ENCODE results near the gene ITGA2.

The ITGA2 gene

DNA sequence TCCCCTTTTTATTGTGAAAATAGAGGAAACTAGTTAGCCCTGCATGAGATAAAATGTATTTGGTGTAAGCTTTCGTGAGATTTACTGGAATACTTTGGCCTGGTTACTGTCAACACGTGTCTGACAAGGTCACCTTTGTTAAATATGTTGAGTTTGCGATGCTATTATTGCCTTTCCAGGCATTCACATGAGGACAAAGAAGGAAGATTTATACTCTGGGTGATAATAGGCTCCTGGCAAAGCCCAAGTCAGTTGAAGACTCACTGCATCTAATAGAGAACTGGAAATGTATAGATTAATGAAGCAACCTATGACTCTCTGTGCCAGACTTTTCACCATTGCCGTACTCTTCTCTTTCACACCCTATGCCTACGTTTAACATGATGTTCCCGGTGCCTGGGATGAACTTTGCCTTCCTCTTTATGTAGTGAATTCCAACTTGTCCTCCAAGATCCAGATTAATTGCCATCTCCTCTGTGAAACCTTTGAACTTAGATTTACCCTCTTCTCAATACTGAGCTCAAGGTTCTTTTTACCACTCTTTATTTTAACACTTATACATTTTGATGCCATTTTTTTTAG lies 33.9 kb downstream of the ITGA2 start:
- DNase-seq = no peak

DNA sequence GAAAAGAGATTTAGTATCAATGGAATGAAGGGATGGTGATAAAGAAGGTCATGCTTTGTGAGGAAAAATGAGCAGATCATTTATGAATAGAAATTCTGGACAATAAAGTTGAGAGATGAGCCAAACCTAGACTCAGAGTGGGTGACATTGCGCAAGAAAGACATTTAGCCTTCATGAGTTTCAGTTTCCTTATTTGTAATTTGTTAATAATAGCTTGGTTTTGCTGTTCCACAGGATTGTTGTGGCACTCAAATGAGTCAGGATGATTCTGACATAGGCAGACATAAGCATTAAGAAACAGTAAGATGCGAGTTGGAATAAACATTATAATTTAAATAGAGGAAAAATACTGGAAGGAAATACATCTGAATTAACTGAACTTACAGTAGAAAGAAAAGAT lies 34.8 kb downstream of the ITGA2 start:
- peak; percentile 61 to 91 (median 80) for DNase-seq

DNA sequence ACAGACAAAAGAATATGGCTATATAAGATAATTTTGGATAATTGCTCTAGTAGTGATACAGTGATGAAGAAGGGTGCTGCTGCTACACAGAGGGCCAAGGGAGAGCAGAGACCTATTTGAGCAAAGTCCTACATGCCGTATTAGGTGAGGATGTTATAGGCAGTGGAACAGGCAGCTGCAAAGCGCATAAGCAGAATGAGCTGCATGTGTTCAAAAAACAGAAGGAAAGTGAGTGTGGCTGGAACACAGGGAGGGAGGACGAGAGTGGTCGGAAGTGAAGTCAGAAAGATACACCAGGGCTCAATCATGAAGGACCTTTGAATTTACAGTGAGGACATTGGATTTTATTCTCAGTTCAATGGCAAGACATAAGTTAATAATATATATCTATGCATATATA lies 35.4 kb downstream of the ITGA2 start:
- DNase-seq = no peak

DNA sequence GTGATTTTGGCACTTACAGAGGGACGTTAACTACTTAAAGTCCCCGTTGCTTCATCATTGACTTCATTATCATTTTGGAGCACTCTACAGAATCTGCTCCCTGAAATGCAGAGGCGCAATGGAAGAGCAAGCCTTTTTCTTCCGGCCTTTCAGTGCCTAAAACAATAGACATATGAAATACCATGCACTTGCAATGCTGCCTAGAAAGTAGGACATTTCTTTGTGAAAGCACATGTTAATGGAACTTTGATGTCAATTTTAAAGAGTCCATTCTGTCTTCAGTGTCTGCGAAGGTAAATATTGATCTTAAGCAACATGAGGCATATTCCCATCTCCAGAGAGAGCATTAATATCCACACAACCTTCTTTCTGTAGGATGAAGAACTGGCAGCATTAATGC lies 36.3 kb downstream of the ITGA2 start:
- DNase-seq = no peak

DNA sequence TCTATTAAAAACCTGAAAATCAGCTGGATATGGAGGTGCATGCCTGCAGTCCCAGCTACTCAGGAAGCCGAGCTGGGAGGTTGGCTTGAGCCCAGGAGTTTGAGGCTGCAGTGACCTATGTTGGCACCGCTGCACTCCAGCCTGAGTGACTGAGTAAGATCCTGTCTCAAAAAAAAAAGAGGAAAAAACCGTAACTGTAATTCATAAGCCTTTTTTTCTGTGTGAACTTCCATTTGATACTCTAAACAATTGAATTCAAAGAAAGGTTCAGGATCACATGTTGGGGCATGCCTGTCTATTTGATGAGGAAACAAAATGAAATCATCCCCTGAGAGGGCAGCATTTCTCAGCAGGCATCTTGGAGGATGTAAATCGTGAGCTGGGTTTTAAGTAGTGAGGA lies 38.8 kb downstream of the ITGA2 start:
- peak; percentile 23 to 58 (median 40) for DNase-seq

DNA sequence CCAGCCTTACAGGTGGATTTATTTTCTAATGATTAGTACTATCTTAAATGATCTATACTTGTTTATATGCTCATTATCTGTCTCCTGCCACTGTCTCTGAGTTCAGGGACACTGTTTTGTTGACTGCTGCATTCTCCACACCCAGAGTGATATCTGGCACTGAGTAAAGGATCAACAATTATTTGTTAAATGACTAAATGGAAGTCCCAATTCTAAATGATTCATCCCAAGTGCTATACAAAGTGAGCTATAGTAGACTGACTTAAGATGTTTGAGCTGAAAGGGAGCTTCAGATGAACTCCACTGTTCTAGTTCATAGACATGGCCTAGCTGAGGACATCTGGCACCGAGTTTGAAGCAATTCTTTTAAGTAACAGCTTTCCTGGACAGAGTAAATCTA lies 40.5 kb downstream of the ITGA2 start:
- no peak for DNase-seq

DNA sequence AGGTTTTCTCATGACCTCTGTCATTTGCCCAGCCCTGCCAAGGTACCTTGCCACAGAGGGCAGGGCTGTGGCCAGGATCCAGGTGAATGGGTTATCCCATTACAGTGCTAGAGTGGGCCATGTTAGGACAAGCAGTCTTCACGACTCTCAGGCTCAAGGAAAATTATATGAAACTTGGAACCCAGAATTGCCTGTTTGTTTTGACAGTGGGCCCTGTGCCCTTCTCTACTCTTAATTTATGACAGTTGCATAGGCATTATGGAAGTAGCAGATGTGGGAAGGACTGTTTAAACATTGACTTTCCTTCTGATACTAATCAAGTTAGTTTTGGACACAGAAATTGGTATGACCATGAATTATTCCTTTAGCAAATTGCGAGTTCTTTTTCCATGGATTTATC lies 41.7 kb downstream of the ITGA2 start:
- DNase-seq = no peak

DNA sequence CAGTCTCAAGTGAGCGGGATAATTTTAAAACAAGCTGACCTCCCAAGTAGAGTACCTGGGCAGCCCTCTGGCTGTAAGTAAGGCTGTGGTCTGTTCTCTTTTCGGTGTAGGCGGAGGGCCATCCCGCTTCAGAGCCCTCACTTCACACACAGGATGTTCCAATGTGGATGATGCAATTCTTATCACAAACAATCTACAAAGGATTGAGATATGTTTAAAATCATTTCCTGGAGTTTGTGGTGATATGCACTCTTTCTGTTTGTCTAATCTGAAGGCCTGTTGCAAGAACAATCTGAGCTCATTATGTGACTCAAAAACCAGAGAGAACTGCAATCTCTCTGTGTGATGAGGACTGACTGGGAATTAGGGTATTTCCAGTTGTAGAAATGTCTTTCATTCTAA lies 42.5 kb downstream of the ITGA2 start:
- DNase-seq = peak in 2 of 4 experiments; percentile 20 to 58

DNA sequence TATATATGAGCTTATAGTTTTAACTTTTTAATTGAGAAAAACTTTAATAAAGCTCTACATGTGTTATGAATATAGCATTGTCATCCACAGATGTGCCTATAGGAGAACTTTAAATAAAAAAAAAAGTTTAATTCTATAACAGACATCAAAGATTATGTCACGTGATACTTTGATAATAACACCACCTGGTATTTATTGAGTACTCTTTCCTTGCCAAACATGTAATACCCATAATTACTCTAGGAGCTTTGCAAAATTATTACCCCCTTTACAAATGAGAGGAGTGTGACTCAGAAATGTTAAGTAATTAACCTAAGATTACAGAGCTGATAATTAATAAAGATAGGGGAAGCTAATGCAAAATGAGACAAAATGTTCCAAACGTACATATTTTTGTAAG lies 43.0 kb downstream of the ITGA2 start:
- no peak for DNase-seq

DNA sequence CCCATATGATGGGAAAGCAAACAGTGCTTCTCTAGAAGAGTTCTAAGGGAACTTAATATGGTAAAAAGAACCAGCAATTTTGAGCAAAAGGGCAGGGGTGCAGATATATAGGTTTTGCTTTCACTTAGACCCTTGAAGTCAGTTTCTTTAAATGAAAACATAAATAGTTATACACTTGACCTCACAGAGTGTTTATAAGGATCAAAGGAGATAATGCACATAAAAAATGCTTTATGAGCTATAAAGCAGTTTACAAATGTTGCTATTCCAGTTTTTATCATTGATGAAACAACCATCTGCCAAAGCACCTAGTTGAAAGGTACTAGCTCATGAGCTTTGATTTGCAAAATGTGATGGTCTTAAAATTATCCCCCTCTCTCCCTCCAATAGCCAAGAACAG lies 45.7 kb downstream of the ITGA2 start:
- DNase-seq = no peak

DNA sequence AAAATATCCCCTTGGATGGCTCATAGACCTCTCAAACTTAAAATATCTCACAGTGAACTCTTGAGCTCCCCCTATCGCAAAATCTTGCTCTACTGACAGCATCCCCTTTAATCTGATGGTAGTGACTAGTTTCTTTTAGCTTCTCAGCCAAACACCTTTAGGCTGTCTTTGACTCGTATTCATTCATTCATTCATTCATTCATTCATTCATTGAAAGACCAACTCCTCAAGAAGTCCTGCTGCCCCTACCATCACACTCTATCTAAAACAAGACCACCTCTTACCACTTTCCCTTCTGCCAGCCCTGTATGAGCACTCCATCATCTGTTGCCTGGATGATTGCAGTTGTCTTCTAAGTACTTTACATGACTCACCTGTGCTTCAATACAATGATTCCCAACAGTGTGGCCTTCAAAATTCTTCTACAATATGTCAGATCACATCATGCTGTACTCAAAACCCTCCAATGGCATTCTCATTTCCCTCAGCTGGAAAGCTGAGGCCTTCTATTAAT lies 46.8 kb downstream of the ITGA2 start:
- peak; percentile 12 to 37 (median 19) for DNase-seq

DNA sequence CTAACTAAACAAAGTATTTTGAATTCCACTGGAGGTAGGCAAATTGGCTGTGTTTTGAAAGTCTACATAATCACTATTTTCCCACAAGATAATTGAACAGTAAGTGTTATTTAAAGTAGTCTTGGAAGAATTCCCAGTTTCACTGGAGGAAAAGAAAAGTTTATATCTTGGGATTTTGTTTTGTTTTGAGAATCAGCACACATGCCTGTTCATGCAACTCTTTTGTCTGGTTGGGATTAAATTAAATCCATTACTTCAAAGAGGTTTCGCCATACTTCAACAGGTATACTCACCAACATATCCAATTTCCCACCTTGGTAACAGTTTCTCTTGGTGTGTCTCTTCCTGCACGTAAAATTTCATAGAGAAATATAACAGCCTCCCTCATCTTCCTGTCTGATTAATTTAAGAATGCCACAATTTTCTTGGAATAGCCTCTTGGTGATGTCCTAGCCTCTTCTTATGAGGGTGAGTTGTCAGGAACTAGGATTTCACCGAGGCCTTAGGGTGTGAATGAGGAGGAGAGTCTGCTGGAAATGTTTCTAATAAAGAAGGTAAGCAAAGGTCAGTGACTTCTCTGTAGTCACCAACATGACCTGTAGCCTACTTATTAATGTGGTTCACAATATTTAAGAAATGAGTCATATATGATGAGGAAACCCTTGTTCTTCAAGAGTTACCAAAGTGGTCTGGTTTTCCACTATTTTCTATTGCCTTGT lies 48.1 kb downstream of the ITGA2 start:
- DNase-seq = peak in 2 of 4 experiments; percentile 32 to 43

DNA sequence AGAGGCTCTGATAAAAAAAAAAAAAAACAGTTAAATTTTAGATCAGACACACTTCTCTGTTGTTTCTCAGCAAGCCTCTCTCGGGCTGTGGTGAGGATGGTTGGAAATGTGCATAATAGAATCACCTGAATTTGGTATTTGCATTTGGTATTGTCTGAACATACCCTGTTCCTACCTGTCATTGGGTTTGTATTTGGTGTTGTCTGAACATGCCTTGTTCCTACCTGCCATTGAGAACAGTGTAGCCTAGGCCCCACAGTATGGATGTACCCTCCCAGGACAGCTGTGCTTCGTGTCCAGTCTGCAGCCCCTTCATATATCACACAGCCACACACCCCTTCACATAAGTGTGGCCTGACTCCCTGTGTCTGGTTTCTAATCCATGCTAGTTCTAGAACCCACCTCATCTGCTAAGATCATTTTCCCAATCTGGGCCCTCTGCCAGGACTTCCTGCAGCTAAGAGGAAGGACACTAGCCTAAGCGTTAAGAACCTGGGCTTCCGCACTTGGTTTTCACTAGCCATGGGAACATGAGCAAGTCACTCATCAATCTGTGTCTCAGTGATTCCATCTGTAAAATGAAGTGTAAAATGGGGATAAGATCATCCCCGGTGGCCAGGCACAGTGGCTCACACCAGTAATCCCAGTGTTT lies 49.2 kb downstream of the ITGA2 start:
- DNase-seq = peak in 2 of 4 experiments; percentile 20 to 23

DNA sequence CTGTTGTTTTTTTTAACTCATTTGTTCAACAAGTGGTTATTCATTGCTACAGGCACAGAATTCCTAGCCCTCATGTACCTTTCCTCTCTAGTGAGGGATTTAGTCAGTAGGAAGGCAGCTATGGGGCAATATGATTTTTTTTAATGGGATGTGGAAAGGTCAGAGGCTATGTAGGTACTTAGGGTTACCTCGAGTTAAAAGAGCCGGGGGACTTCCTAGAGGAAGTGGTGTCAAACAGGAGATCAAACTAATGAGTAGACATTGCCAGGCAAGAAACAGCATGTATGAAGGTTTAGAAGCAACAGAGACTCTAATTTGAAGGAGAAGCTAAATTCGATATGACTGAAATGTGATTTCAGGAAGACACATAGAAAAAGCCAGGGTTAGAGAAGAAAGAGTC lies 50.7 kb downstream of the ITGA2 start:
- DNase-seq = no peak

DNA sequence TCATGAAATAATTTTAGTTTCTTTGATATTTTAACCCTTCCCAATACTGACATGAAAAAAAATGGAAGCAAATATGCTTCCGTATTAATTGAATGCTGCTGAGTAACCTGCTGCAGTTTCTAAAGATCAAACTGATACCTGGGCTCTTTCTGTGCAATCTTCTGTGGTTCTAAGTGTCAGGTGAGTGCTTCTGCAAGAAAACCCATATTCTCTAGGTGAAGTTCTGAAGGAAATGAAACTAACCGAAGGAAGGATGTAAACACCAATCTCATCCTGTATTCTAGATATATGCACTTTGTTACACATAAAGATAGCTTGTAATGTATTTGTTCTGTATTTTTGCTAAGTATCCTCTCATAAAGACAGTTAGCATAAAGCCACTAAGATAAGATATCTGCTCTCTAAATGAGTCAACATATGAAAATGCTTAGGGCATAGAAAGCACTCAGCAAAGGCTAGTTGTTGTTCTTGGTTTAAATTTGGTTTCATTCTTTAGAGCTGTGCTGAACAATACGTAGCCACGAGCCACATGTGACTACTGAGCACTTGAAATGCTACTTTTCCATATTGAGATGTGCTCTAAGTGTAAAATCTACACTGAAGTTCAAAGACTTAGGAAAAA lies 52.0 kb downstream of the ITGA2 start:
- no peak for DNase-seq

DNA sequence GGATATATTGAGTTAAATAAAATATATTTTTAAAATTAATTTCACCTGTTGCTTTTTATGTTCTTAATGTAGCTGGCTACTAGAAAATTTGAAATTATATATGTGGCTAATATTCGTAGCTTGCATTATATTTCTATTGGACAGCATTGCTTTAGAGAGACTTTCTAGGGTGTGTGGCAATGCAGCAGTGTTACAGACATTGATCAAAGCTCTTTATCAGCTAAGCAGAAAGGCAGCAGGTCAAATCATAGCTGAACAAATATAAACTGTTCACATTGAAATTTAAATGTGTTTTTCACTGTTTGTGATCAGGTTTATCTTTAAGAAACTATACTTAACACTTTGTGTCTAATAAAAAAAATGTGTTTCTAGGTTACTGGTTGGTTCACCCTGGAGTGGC lies 52.6 kb downstream of the ITGA2 start:
- DNase-seq = no peak

DNA sequence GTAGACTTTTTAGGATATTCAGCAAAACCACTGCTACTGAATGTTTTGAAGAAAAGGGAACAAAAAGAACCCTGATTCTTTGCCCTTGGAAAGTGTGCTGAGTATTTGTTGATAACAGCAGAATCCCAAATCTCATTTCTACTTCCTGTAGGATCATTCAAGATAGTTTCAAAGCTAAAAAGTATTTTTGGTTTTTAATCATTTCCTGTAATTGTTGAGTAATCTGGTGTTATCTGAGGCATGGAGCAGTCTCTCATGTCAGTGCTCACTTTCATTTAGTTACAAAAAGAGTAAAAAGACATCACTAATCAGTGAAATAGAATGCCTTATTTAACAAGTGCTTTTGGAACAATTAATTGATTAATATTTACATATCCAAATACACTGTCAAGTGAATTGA lies 56.1 kb downstream of the ITGA2 start:
- DNase-seq = peak in 1 of 4 experiments; percentile 21

DNA sequence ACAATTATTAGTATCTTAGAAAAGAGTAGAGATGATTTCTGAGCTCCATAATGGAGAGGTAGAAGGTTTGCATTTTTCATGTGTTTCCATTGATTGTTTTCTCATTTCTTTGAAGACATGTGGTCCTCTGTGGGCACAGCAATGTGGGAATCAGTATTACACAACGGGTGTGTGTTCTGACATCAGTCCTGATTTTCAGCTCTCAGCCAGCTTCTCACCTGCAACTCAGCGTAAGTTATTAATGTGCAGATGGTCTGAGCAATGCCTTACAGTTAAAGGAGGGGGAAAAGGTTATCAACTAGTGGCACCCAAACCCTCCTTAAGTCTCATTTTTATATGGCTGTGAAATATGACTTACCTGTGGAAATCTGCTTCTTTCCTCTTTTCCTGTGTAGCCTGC lies 59.1 kb downstream of the ITGA2 start:
- no peak for DNase-seq

DNA sequence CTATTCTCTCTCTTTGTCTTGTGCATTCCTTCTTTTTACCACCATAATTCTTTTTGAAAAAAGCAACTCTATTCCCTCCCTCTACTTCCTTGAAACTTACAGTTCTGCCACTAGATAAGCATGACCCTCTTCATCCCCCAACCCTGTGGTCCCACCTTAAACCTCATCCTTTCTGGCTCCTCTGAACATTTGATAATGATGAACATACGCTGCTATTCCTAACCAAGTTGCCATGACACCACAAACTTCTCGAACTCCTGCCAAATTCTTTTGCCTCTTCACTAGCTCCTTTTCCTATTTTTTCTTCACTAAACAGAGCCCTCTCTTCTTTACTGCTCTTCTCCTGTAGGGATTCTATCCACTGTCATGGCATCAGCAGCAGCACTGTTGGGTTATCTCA lies 63.3 kb downstream of the ITGA2 start:
- DNase-seq = no peak

DNA sequence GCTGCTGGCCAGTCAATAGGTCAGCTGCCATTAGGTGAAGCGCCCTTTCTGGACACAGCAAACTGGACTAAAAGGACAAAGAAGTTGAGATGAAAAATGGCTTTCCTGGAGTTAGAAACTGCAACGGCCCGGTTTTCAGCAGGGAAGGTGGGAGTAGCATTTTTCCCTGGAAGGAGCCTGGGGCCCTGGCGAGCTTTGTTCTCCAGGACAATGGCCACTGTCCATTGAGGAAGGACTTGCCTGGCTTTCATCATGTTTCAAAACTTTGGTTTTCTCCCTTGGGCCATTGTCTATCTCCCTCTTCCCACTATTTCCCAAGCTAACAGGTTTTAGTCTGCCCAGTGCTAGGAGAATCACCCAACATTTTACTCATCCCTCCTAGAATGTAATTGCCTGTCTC lies 64.2 kb downstream of the ITGA2 start:
- DNase-seq = no peak

DNA sequence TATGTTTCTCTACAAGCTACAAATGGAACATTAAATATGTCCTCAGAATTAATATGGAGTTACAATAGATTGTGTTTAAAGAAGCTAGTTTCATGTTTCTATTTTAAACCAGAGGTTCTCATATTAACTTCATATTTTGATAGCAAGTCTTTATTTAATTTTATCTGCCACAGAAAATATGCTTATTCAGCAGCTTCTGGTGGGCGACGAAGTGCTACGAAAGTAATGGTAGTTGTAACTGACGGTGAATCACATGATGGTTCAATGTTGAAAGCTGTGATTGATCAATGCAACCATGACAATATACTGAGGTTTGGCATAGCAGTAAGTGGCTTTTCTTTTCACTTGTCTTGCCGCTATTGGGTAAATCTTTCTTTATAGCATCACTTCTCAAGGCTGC lies 66.2 kb downstream of the ITGA2 start:
- DNase-seq = no peak

DNA sequence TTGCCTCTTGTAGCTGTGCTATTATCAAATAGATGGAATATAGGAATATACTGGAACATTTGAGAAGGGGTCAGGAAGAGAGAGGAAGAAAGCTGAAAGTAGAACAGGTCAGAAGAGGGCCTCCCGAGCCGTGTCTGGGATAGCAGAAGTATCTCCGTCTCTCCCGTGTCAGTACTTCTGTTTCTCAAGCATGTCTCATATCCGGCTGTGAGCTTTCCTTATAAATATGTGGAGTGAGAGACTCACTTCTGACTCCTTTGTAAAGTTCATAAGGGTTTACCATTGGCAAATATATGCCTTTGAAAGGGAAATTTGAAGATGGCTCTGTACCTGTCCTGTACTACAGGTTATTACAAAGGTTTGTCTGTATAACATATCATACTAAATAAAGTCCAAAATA lies 70.1 kb downstream of the ITGA2 start:
- peak in 3 of 4 experiments; percentile 7 to 18 (median 14) for DNase-seq

DNA sequence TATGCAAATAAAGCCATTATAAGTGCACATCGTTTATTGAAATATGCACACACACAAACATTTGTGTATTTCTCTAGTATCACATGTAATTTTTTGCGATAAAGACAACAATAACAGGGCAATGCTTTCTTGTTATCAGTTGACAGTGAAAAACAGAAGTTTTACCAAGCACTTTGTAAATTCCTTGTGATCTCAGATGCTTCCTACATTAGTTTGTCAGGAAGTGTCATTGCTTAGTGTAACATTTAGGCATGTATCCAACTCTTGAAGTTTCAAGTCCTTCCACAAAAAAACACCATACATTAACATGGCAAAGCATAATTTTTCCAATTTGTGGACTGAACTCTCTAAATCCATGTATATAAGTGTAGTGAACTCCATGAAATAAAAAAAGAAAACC lies 74.0 kb downstream of the ITGA2 start:
- DNase-seq = peak in 2 of 4 experiments; percentile 35 to 39
